RWPE2 (cell line): ENCODE results near the gene RAI14.
"Not testable (repeated sequence)": the region's sequence is repeated elsewhere in the genome, so short reads cannot be mapped to it uniquely, and the experiment has no call there.

Source experiments
- ATAC-seq: fragments of 200-7000 bp; cut with Tn5 transposase; 3 replicates; pipeline ENCODE4 v1.9.1; 2021; ENCODE audit warnings: low read depth
- DNase-seq: peaks from one replicate; pipeline ENCODE4 v3.0.0-alpha.2; 2020; ENCODE audit warnings: low spot score
- H3K27ac ChIP-seq: fragments of 450-650 bp; 2 replicates; pipeline ENCODE4 v1.5.1; 2017; ENCODE audit warnings: mild to moderate bottlenecking; ENCODE audit not compliant: poor library complexity, severe bottlenecking
- H3K27me3 ChIP-seq: fragments of 250-450 bp; sonication (Bioruptor Pico); 2 replicates; pipeline ENCODE4 v1.5.1; 2021; ENCODE audit warnings: mild to moderate bottlenecking, moderate library complexity; ENCODE audit not compliant: insufficient read depth, poor library complexity, severe bottlenecking
- H3K36me3 ChIP-seq: fragments of 250-450 bp; sonication (Bioruptor Pico); 2 replicates; pipeline ENCODE4 v1.5.1; 2020; ENCODE audit warnings: low read depth, mild to moderate bottlenecking, moderate library complexity
- H3K4me1 ChIP-seq: fragments of 250-450 bp; sonication (Bioruptor Pico); 2 replicates; pipeline ENCODE4 v1.5.1; 2021; ENCODE audit warnings: mild to moderate bottlenecking, moderate library complexity; ENCODE audit not compliant: insufficient read depth, poor library complexity, severe bottlenecking
- H3K4me3 ChIP-seq: fragments of 250-450 bp; sonication (Bioruptor Pico); 2 replicates; pipeline ENCODE4 v1.5.1; 2021; ENCODE audit warnings: mild to moderate bottlenecking, moderate library complexity; ENCODE audit not compliant: severe bottlenecking
- H3K9me3 ChIP-seq: fragments of 250-450 bp; sonication (Bioruptor Pico); 2 replicates; pipeline ENCODE4 v1.5.1; 2021; ENCODE audit warnings: mild to moderate bottlenecking, moderate library complexity; ENCODE audit not compliant: severe bottlenecking
- TF ChIP-seq, protein P1 (sequence below): fragments of 450-650 bp; IDR thresholded peaks from one replicate; pipeline ENCODE4 v1.5.1; 2017; ENCODE audit warnings: mild to moderate bottlenecking, moderate library complexity; ENCODE audit not compliant: poor library complexity, severe bottlenecking

Gene RAI14

GRCh38 chr5:34699155-34700077 is 43.3 kb downstream of the RAI14 start:
- peaks cover 13% of the 10 kb centered on the region for H3K4me1 ChIP-seq
- H3K27me3 ChIP-seq, result no peaks in the 10 kb centered on the region
- peaks cover 24% of the 10 kb centered on the region for H3K36me3 ChIP-seq
- DNase-seq, result no peak
- H3K27ac ChIP-seq, result no peak overlapping the region
- TF ChIP-seq, protein P1, sequence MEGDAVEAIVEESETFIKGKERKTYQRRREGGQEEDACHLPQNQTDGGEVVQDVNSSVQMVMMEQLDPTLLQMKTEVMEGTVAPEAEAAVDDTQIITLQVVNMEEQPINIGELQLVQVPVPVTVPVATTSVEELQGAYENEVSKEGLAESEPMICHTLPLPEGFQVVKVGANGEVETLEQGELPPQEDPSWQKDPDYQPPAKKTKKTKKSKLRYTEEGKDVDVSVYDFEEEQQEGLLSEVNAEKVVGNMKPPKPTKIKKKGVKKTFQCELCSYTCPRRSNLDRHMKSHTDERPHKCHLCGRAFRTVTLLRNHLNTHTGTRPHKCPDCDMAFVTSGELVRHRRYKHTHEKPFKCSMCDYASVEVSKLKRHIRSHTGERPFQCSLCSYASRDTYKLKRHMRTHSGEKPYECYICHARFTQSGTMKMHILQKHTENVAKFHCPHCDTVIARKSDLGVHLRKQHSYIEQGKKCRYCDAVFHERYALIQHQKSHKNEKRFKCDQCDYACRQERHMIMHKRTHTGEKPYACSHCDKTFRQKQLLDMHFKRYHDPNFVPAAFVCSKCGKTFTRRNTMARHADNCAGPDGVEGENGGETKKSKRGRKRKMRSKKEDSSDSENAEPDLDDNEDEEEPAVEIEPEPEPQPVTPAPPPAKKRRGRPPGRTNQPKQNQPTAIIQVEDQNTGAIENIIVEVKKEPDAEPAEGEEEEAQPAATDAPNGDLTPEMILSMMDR, result no peak
- H3K4me3 ChIP-seq, result no peak overlapping the region
- ATAC-seq, result no peak
- no peaks in the 10 kb centered on the region for H3K9me3 ChIP-seq

DNA sequence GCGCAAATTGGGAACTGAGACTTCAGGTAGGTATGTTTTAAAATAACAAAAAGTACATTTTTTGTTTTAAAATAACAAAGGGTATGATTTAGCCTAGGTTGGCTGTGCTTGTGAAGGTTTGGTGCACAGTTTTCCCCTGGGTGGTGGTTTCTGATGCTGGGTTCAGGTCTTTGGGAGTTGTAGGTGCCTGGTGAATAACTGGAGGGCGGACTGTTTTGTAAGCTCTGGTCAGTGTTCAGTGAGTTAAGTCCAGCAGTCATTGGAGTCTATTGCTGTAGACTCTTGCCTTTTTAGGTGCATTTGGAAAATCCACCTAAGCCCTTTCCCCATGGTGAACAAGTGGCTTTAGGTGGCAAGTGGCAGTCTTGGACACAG is 43.9 kb downstream of the RAI14 start:
- Histone ChIP-seq H3K36me3 (peaks cover 30% of the 10 kb centered on the region), H3K27ac (no peak overlapping the region), H3K4me3 (no peak overlapping the region), H3K27me3 (no peaks in the 10 kb centered on the region), H3K4me1 (peaks cover 14% of the 10 kb centered on the region), H3K9me3 (no peaks in the 10 kb centered on the region)
- TF ChIP-seq, protein P1, result no peak
- DNase-seq (no peak), ATAC-seq (no peak)

- H3K27me3 ChIP-seq, H3K27ac ChIP-seq, H3K9me3 ChIP-seq, DNase-seq, H3K4me3 ChIP-seq, ATAC-seq: not testable (repeated sequence)
- Histone ChIP-seq H3K36me3 (peaks cover 42% of the 10 kb centered on the region), H3K4me1 (peaks cover 21% of the 10 kb centered on the region)
Observed at GRCh38 chr5:34701442-34701841, 45.3 kb downstream of the RAI14 start.

- no peaks in the 10 kb centered on the region for H3K27me3 ChIP-seq
- H3K27ac ChIP-seq, result no peak overlapping the region
- H3K4me3 ChIP-seq, result no peak overlapping the region
- H3K4me1 ChIP-seq, result peaks cover 16% of the 10 kb centered on the region
- H3K36me3 ChIP-seq, result peaks cover 48% of the 10 kb centered on the region
- TF ChIP-seq, protein P1, result no peak
- ATAC-seq, result no peak
- H3K9me3 ChIP-seq, result no peaks in the 10 kb centered on the region
- no peak for DNase-seq
Observed at GRCh38 chr5:34703767-34704713, 47.9 kb downstream of the RAI14 start.

- Histone ChIP-seq H3K36me3 (peaks cover 45% of the 10 kb centered on the region), H3K9me3 (no peaks in the 10 kb centered on the region), H3K4me3 (no peak overlapping the region), H3K27ac (no peak overlapping the region), H3K27me3 (no peaks in the 10 kb centered on the region), H3K4me1 (peaks cover 16% of the 10 kb centered on the region)
- ATAC-seq, result no peak
- no peak for DNase-seq
- TF ChIP-seq, protein P1, result no peak
Observed at GRCh38 chr5:34706084-34706483, 50.0 kb downstream of the RAI14 start.
